ENCODE data around the gene FBXL22.
A peak's percentile ranks its signal among the peaks of the same experiment; 100 is the strongest.

Gene FBXL22

GRCh38 chr15:63576441-63576840, 20.7 kb upstream of the FBXL22 start:
- H3K27ac ChIP-seq: no peak overlapping the region
- TF ChIP-seq CTCF (IDR thresholded peaks at IDR 0.05) (no peak), ZFX (IDR thresholded peaks at IDR 0.05; ENCODE audit: borderline replicate concordance) (no peak)

GRCh38 chr15:63582179-63582578, 15.0 kb upstream of the FBXL22 start:
- TF ChIP-seq CTCF (IDR thresholded peaks at IDR 0.05) (no peak), ZFX (IDR thresholded peaks at IDR 0.05; ENCODE audit: borderline replicate concordance) (no peak)
- 0 out of 2 replicates have a peak overlapping the region, but pooled peaks have one; percentile 9 for H3K27ac ChIP-seq

- no peak overlapping the region for H3K27ac ChIP-seq
- TF ChIP-seq CTCF (IDR thresholded peaks at IDR 0.05) (no peak), ZFX (IDR thresholded peaks at IDR 0.05; ENCODE audit: borderline replicate concordance) (no peak)
Observed at GRCh38 chr15:63582718-63583426, 14.3 kb upstream of the FBXL22 start.

GRCh38 chr15:63586790-63587189, 10.4 kb upstream of the FBXL22 start:
- H3K27ac ChIP-seq: peak overlapping the region; percentile 40
- TF ChIP-seq ZFX (IDR thresholded peaks at IDR 0.05; ENCODE audit: borderline replicate concordance): no peak
- peak; percentile 26 for TF ChIP-seq CTCF (IDR thresholded peaks at IDR 0.05)

GRCh38 chr15:63587527-63587926, 9.7 kb upstream of the FBXL22 start:
- no peak for TF ChIP-seq ZFX (IDR thresholded peaks at IDR 0.05; ENCODE audit: borderline replicate concordance)
- TF ChIP-seq CTCF (IDR thresholded peaks at IDR 0.05): no peak

GRCh38 chr15:63588826-63589225, 8.4 kb upstream of the FBXL22 start:
- H3K27ac ChIP-seq: no peak overlapping the region; the same call in 1 of the 2 replicates
- TF ChIP-seq ZFX (IDR thresholded peaks at IDR 0.05; ENCODE audit: borderline replicate concordance) (no peak), CTCF (IDR thresholded peaks at IDR 0.05) (no peak)

More at GRCh38 chr15:63587527-63587926, 9.7 kb upstream of the FBXL22 start:
- peak overlapping the region; percentile 40 for H3K27ac ChIP-seq

All from 22Rv1 (cell line).